Mesenchymal stem cell (in vitro differentiated cells and primary cell): ENCODE data around the gene DUS2.

ENCODE experiments used
- DNase-seq: peaks from one replicate; pipeline ENCODE4 v3.0.0-alpha.2; 2013
- H2AFZ ChIP-seq: one replicate; pipeline ENCODE4 v1.6.1; 2013; ENCODE audit warnings: low read depth, mild to moderate bottlenecking, control low read depth, inconsistent platforms, low read length, moderate library complexity
- H2AK5ac ChIP-seq: 2 replicates; pipeline ENCODE4 v1.6.1; 2013; ENCODE audit warnings: low read length, moderate library complexity, mild to moderate bottlenecking, inconsistent platforms; ENCODE audit not compliant: severe bottlenecking
- H2BK120ac ChIP-seq: one replicate; pipeline ENCODE4 v1.6.1; 2013; ENCODE audit warnings: low read depth, mild to moderate bottlenecking, inconsistent platforms, low read length, moderate library complexity
- H2BK12ac ChIP-seq, 2 experiments: one replicate each; pipeline ENCODE4 v1.6.1; 2013; ENCODE audit warnings: inconsistent platforms in 2 of 2, low read length in 2 of 2, mild to moderate bottlenecking in 2 of 2, moderate library complexity in 2 of 2, control low read depth in 1 of 2
- H2BK15ac ChIP-seq: one replicate; pipeline ENCODE4 v1.6.1; 2013; ENCODE audit warnings: mild to moderate bottlenecking, low read depth, inconsistent platforms; ENCODE audit not compliant: poor library complexity, severe bottlenecking
- H2BK5ac ChIP-seq: 2 replicates; pipeline ENCODE4 v1.6.1; 2013; ENCODE audit warnings: low read depth, mild to moderate bottlenecking, low read length, control low read depth, inconsistent platforms; ENCODE audit not compliant: poor library complexity, severe bottlenecking
- H3K14ac ChIP-seq, 2 experiments: one replicate each; pipeline ENCODE4 v1.6.1; 2013; ENCODE audit warnings: inconsistent platforms in 2 of 2, low read length in 2 of 2, control low read depth in 1 of 2, mild to moderate bottlenecking in 1 of 2, moderate library complexity in 1 of 2
- H3K18ac ChIP-seq, 2 experiments: one replicate each; pipeline ENCODE4 v1.6.1; 2013; ENCODE audit warnings: inconsistent platforms in 2 of 2, low read length in 2 of 2, control low read depth in 1 of 2, low read depth in 1 of 2, mild to moderate bottlenecking in 1 of 2
- H3K23ac ChIP-seq, 2 experiments: one replicate each; pipeline ENCODE4 v1.6.1; 2013; ENCODE audit warnings: inconsistent platforms in 2 of 2, low read length in 2 of 2, mild to moderate bottlenecking in 2 of 2, moderate library complexity in 2 of 2, control low read depth in 1 of 2
- H3K27ac ChIP-seq: 2 replicates; pipeline ENCODE4 v1.5.1; 2013; ENCODE audit warnings: mild to moderate bottlenecking, moderate library complexity, low read length, control low read depth, inconsistent platforms; ENCODE audit not compliant: poor library complexity, severe bottlenecking
- H3K27me3 ChIP-seq, 2 experiments: 2 replicates each; pipeline versions ENCODE4 v1.6.1 to v1.7.0; 2013; ENCODE audit warnings: low read length in 2 of 2, mild to moderate bottlenecking in 2 of 2, moderate library complexity in 2 of 2, control low read depth in 1 of 2, inconsistent platforms in 1 of 2; ENCODE audit not compliant: control insufficient read depth in 1 of 2, insufficient read depth in 1 of 2
- H3K36me3 ChIP-seq, 2 experiments: 2 replicates each; pipeline versions ENCODE4 v1.6.1 to v1.7.0; 2013; ENCODE audit warnings: low read length in 2 of 2, control low read depth in 1 of 2, inconsistent platforms in 1 of 2, low read depth in 1 of 2, mild to moderate bottlenecking in 1 of 2; ENCODE audit not compliant: insufficient read depth in 2 of 2, control insufficient read depth in 1 of 2
- H3K4ac ChIP-seq, 2 experiments: one replicate each; pipeline ENCODE4 v1.6.1; 2013; ENCODE audit warnings: inconsistent platforms in 2 of 2, low read length in 2 of 2, mild to moderate bottlenecking in 2 of 2, moderate library complexity in 2 of 2, control low read depth in 1 of 2, low read depth in 1 of 2
- H3K4me1 ChIP-seq: 2 replicates; pipeline ENCODE4 v1.6.1; 2013; ENCODE audit warnings: low read depth, low read length, control low read depth; ENCODE audit not compliant: control insufficient read depth, insufficient read depth
- H3K4me2 ChIP-seq: 2 replicates; pipeline ENCODE4 v1.6.1; 2013; ENCODE audit warnings: low read length, mild to moderate bottlenecking, inconsistent platforms; ENCODE audit not compliant: poor library complexity, severe bottlenecking
- H3K4me3 ChIP-seq, 2 experiments: 2 replicates each; pipeline versions ENCODE4 v1.5.1 to v1.7.0; 2013; ENCODE audit warnings: low read length in 2 of 2, mild to moderate bottlenecking in 2 of 2, control low read depth in 1 of 2, low read depth in 1 of 2; ENCODE audit not compliant: insufficient read depth in 1 of 2
- H3K79me1 ChIP-seq: replicated peaks from 2 replicates; pipeline ENCODE4 v1.6.1; 2013; ENCODE audit warnings: mild to moderate bottlenecking, control low read depth, low read length, inconsistent platforms; ENCODE audit not compliant: poor library complexity, severe bottlenecking
- H3K9ac ChIP-seq: 2 replicates; pipeline ENCODE4 v1.7.0; 2013; ENCODE audit warnings: mild to moderate bottlenecking, low read length, moderate library complexity
- H3K9me3 ChIP-seq: 2 replicates; pipeline ENCODE4 v1.7.0; 2013; ENCODE audit warnings: mild to moderate bottlenecking, low read length; ENCODE audit not compliant: control insufficient read depth
- H4K8ac ChIP-seq: one replicate; pipeline ENCODE4 v1.6.1; 2013; ENCODE audit warnings: inconsistent platforms, mild to moderate bottlenecking, low read length, moderate library complexity
- H4K91ac ChIP-seq: one replicate; pipeline ENCODE4 v1.6.1; 2013; ENCODE audit warnings: mild to moderate bottlenecking, low read length, inconsistent platforms
- WGBS: methylation state at CpG from one replicate; pipeline ENCODE4 v1.1.7; 2013; ENCODE audit warnings: mixed read lengths; 5-methylcytosine and 5-hydroxymethylcytosine counted together

The DUS2 gene

DNA sequence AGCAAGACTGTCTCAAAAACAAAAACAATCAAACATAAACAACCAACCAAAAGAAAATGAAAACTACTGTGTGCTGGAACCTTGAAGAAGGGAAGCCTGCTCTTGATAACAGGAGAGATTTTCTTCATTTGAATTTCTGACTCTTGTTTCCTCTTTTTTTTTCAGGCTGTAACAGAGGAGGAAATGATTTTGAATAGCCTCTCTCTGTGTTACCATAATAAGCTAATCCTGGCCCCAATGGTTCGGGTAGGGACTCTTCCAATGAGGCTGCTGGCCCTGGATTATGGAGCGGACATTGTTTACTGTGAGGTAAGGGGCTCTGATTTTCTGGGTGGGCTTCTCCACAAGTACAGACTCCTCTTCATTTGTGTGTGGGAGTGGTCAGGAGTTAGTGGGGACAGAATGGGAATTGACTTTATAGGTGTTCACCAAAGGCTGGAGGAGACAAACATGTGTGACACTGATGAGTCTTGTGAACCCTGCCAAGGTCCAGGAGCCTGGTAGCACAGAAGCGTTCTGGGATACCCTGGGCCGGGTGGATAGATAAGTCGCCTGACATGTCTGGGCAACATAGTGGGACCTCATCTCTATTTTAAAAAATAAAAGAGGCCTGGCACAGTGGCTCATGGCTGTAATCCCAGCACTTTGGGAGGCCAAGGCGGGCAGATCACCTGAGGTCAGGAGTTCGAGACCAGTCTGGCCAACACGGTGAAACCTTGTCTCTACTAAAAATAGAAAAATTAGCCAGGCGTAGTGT is 14.9 kb downstream of the DUS2 start:
- no peak overlapping the region for H2AFZ ChIP-seq
- H3K79me1 ChIP-seq = peaks cover 12% of the 10 kb centered on the region
- no peak overlapping the region for H2BK5ac ChIP-seq
- no peak overlapping the region for H3K9ac ChIP-seq
- 97% methylated on average over 9 of the region's 9 CpGs for WGBS
- H3K4me2 ChIP-seq = no peak overlapping the region
- no peaks in the 10 kb centered on the region for H3K27me3 ChIP-seq
- no peak overlapping the region for H3K23ac ChIP-seq
- H2BK15ac ChIP-seq = no peak overlapping the region
- H3K9me3 ChIP-seq = no peaks in the 10 kb centered on the region
- H3K18ac ChIP-seq = no peak overlapping the region
- DNase-seq = no peak
- no peak overlapping the region for H3K27ac ChIP-seq
- H2BK120ac ChIP-seq = no peak overlapping the region
- peaks cover 9 to 10% of the 10 kb centered on the region in 2 experiments for H3K36me3 ChIP-seq
- H3K4ac ChIP-seq = no peak overlapping the region
- H3K4me3 ChIP-seq = no peak overlapping the region
- H3K4me1 ChIP-seq = no peaks in the 10 kb centered on the region
- H3K14ac ChIP-seq = no peak overlapping the region
- H4K91ac ChIP-seq = no peak overlapping the region
- no peak overlapping the region for H2AK5ac ChIP-seq
- no peak overlapping the region for H4K8ac ChIP-seq
- no peak overlapping the region for H2BK12ac ChIP-seq

DNA sequence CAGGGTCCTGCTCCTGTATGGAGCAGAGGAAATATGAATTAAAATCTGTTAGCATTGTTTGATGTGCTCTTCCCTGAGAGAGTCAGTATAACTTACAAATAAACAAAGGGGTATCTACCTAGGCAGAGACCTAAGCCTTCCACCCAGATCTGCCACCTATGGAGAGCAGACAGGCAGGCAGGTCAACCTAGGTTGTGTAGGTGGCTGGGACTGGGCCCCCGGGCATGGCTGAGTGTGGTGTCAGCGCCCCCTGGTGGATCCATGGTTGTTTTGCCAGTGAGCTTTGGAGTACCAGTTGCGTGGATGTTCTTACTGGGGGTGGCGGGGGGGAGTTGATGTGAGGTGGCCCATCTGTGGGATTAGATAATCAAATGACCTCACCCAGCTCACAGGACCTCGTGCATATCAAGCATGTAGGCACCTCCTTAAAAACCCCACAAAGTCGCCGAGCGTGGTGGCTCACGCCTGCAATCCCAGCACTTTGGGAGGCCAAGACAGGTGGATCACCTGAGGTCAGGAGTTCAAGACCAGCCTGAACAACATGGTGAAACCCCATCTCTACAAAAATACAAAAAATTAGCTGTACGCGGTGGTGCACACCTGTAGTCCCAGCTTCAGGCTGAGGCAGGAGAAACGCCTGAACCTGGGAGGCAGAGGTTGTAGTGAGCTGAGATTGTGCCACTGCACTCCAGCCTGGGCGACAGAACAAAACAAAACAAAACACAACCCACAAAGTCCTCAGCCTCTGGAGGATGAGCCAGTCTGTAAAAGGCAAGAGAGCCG is 17.6 kb downstream of the DUS2 start:
- Histone ChIP-seq H2BK120ac (no peak overlapping the region), H3K4me2 (no peak overlapping the region), H2AFZ (no peak overlapping the region), H2BK15ac (no peak overlapping the region), H3K9ac (no peak overlapping the region), H3K4me1 (no peaks in the 10 kb centered on the region), H3K36me3 (peaks cover 9 to 10% of the 10 kb centered on the region in 2 experiments), H3K14ac (no peak overlapping the region), H3K27me3 (no peaks in the 10 kb centered on the region), H3K23ac (no peak overlapping the region), H4K8ac (no peak overlapping the region), H3K27ac (no peak overlapping the region), H2AK5ac (no peak overlapping the region), H3K79me1 (peaks cover 9% of the 10 kb centered on the region), H2BK5ac (no peak overlapping the region), H2BK12ac (no peak overlapping the region), H3K4ac (no peak overlapping the region), H3K4me3 (no peak overlapping the region), H3K18ac (no peak overlapping the region), H3K9me3 (no peaks in the 10 kb centered on the region), H4K91ac (no peak overlapping the region)
- WGBS = 77% methylated on average over 11 of the region's 14 CpGs
- peak; percentile 69 for DNase-seq

GRCh38 chr16:68041783-68042182 is 18.7 kb downstream of the DUS2 start:
- H4K8ac ChIP-seq = no peak overlapping the region
- no peak overlapping the region for H2AK5ac ChIP-seq
- no peak overlapping the region for H3K18ac ChIP-seq
- no peak overlapping the region for H2BK5ac ChIP-seq
- no peak overlapping the region for H2BK15ac ChIP-seq
- peaks cover 11% of the 10 kb centered on the region for H3K79me1 ChIP-seq
- H3K4me3 ChIP-seq = no peak overlapping the region
- no peak overlapping the region for H3K23ac ChIP-seq
- H4K91ac ChIP-seq = no peak overlapping the region
- no peak overlapping the region for H3K4ac ChIP-seq
- H3K14ac ChIP-seq = no peak overlapping the region
- DNase-seq = no peak
- H2BK120ac ChIP-seq = no peak overlapping the region
- no peak overlapping the region for H2BK12ac ChIP-seq
- H3K9ac ChIP-seq = no peak overlapping the region
- H3K9me3 ChIP-seq = no peaks in the 10 kb centered on the region
- peaks cover 9 to 10% of the 10 kb centered on the region in 2 experiments for H3K36me3 ChIP-seq
- H2AFZ ChIP-seq = no peak overlapping the region
- no peak overlapping the region for H3K4me2 ChIP-seq
- H3K4me1 ChIP-seq = no peaks in the 10 kb centered on the region
- H3K27me3 ChIP-seq = no peaks in the 10 kb centered on the region
- no peak overlapping the region for H3K27ac ChIP-seq
- WGBS = no CpG with 5 or more reads among the region's 2 CpGs

DNA sequence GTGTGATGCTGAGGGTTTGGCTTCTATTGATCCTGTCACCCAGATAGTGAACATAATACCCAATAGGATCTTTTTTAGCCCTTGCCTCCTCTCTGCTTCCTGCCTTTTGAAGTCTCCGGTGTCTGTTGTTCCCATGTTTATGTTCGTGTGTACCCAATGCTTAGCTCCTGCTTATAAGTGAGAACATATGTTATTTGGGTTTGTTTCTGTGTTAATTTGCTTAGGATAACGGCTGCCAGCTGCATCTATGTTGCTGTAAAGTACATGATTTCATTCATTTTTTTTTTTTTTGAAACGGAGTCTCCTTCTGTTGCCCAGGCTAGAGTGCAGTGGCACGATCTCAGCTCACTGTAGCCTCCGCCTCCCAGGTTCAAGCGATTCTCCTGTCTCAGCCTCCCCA is 23.0 kb downstream of the DUS2 start:
- no peak overlapping the region for H2AFZ ChIP-seq

More for the DNA sequence above, 23.0 kb downstream of the DUS2 start:
- no peaks in the 10 kb centered on the region for H3K9me3 ChIP-seq
- H4K8ac ChIP-seq = no peak overlapping the region
- no peak overlapping the region for H3K4ac ChIP-seq
- H2AK5ac ChIP-seq = no peak overlapping the region
- H3K9ac ChIP-seq = no peak overlapping the region
- H3K27me3 ChIP-seq = no peaks in the 10 kb centered on the region
- H3K36me3 ChIP-seq = peaks cover 12 to 20% of the 10 kb centered on the region in 2 experiments
- no peak overlapping the region for H4K91ac ChIP-seq
- H3K4me1 ChIP-seq = no peaks in the 10 kb centered on the region
- no peak overlapping the region for H3K18ac ChIP-seq
- H2BK120ac ChIP-seq = no peak overlapping the region
- no peak overlapping the region for H3K23ac ChIP-seq
- no peak overlapping the region for H3K27ac ChIP-seq
- 91% methylated on average over 7 of the region's 7 CpGs for WGBS
- no peak overlapping the region for H2BK15ac ChIP-seq
- no peak overlapping the region for H2BK12ac ChIP-seq
- no peak overlapping the region for H3K14ac ChIP-seq
- no peak overlapping the region for H3K4me3 ChIP-seq
- H2BK5ac ChIP-seq = no peak overlapping the region
- no peak for DNase-seq
- H3K4me2 ChIP-seq = no peak overlapping the region
- peaks cover 16% of the 10 kb centered on the region for H3K79me1 ChIP-seq
